SKM-1 (cell line): ENCODE measurements around the gene GAGE10.
"Not testable (repeated sequence)": the region's sequence is repeated elsewhere in the genome, so short reads cannot be mapped to it uniquely, and the experiment has no call there.

Experiments
- DNase-seq: peaks from one replicate; lab custom pipeline; 2025; ENCODE audit not compliant: unreplicated experiment; lab: John Stamatoyannopoulos, UW

Gene GAGE10

DNA sequence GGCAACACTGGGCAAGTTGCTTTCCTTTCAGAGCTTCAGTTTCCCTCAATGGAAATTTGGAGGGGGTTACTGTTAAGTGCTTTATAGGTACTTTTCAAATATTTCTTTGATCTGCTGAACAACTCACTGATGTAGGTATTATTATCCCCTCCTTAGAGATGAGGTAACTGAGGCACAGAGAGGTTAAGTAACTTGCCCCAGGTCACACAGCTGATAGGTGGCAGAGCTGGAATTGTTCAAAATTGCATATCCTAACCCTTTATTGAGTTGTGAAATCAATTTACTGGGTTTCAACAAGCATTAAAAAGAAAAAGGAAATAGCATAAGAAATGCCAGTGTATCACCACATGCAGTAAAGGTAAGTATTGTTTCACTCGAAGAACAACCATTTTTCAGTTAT lies 27.2 kb upstream of the GAGE10 start:
- no peak for DNase-seq

GRCh38 chrX:49276671-49277534 lies 26.5 kb upstream of the GAGE10 start:
- DNase-seq, result no peak

DNA sequence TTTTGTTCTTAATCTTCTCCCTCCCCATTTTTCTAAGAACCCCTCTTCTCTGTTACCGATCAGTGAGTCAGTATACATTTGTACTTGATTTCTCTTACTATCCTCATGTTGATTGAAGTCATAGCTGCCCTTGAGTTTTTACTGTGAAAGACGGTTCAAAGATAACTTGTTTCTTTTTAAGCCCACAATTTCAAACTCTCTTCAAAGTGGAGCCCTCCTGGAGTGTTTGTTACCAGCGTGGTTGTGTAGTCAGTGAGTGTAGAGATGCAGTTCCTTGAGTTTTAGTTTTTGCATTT lies 26.0 kb upstream of the GAGE10 start:
- no peak for DNase-seq

DNA sequence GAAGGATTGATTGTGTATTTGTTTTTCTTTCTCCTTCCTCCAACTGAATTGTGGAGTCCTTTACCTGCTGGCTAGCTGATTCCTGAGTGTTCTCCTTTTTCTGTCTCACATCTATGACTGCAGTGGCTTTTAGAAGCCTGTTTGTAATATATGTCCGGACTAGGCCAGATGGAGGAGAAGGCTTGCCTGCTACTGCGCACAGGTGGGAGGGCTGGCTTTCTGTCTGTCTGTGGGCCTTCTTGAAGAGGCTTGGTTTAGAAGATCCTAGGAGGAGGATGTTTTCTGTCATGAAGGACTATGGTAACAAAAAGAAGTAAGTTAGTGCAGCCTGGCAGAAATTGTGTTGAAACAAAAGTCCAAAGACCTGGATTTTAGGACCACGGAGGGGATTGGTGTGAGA lies 25.4 kb upstream of the GAGE10 start:
- no peak for DNase-seq

GRCh38 chrX:49282647-49283011 lies 20.8 kb upstream of the GAGE10 start:
- DNase-seq, result no peak

GRCh38 chrX:49284212-49284611 lies 19.2 kb upstream of the GAGE10 start:
- DNase-seq, result no peak

GRCh38 chrX:49286136-49286535 lies 17.3 kb upstream of the GAGE10 start:
- DNase-seq, result no peak

DNA sequence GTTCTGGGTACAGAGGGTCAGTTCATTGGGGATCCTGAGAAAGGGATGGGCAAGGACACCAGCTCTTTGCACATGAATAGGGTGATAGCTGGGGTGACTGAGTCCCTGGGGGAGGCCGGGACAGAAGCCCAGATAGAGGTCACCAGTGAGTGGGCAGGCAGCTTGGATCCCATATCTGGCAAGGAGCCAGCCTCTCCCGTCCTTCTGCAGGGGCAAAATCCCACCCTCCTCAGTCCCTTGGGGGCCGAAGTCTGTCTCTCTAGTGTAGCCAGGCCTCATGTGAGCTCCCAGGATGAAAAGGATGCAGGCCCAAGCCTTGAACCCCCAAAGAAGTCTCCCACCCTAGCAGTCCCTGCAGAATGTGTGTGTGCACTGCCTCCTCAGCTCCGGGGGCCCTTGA lies 16.9 kb upstream of the GAGE10 start:
- DNase-seq, result no peak

- DNase-seq, result no peak
Observed at GRCh38 chrX:49287665-49288064, 15.8 kb upstream of the GAGE10 start.

- DNase-seq, result no peak
Observed at GRCh38 chrX:49290215-49290614, 13.2 kb upstream of the GAGE10 start.

GRCh38 chrX:49291615-49292337 lies 11.7 kb upstream of the GAGE10 start:
- DNase-seq, result peak; percentile 6

- DNase-seq, result no peak
Observed at GRCh38 chrX:49292400-49293362, 10.8 kb upstream of the GAGE10 start.

- not testable (repeated sequence) for DNase-seq
Observed at GRCh38 chrX:49299293-49299692, 4.2 kb upstream of the GAGE10 start.

DNA sequence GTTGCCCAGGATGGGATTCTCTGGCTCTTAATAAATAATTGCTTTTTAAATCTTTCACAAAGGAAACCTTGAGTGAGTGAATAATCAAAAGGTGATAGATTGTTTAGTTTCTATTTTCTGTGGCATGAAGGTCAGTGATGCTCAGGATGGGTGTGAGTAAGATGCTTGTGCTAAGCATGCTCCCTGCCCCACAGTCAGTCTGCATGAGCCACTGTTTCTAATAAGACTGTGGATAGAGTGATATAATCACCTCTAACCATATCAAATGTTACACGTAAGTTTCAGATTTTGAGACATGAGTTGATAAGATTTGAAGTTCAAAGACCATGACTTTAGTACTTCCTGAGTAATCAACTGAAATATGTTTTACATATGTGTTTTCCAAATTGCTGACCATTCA lies 2.7 kb upstream of the GAGE10 start:
- DNase-seq, result no peak

- DNase-seq, result not testable (repeated sequence)
Observed at GRCh38 chrX:49307775-49308174, 4.3 kb downstream of the GAGE10 start.

GRCh38 chrX:49308604-49309269 lies 5.3 kb downstream of the GAGE10 start:
- DNase-seq, result no peak

- DNase-seq, result no peak
Observed at GRCh38 chrX:49309401-49309981, 6.0 kb downstream of the GAGE10 start.

- DNase-seq, result no peak
Observed at GRCh38 chrX:49310371-49310770, 6.9 kb downstream of the GAGE10 start.

- DNase-seq, result no peak
Observed at GRCh38 chrX:49312176-49312575, 8.7 kb downstream of the GAGE10 start.

GRCh38 chrX:49316085-49316484 lies 12.6 kb downstream of the GAGE10 start:
- no peak for DNase-seq

DNA sequence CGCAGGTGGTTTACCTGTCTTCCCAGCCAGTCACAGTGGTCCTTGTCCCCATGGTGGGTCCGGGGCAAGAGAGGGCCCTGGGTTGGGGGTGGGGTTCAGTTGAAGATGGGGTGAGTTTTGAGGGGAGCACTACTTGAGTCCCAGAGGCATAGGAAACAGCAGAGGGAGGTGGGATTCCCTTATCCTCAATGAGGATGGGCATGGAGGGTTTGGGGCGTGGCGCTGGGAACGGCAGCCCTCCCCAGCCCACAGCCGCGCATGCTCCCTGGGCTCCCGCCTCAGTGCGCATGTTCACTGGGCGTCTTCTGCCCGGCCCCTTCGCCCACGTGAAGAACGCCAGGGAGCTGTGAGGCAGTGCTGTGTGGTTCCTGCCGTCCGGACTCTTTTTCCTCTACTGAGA lies 18.3 kb downstream of the GAGE10 start, which contains the start of gene GAGE12J:
TSS of gene GAGE12J (plus strand) at position 301 of the 400 bp plus-strand sequence. CDS start 1,157 bp downstream, outside the sequence.
- DNase-seq, result not testable (repeated sequence)
